PFSK-1 (cell line): ENCODE data around the gene BMP7.

Source experiments
- POLR2AphosphoS5 ChIP-seq: IDR thresholded peaks from 2 replicates; pipeline ENCODE4 v1.6.1; 2012; ENCODE audit warnings: low read depth, mild to moderate bottlenecking, control low read depth, low read length, moderate library complexity
- REST ChIP-seq, 2 experiments: IDR thresholded peaks; 2 replicates each; pipeline versions ENCODE4 v1.6.1 to v1.8.0; 2011 to 2012; ENCODE audit warnings: low read depth in 2 of 2, low read length in 2 of 2, control low read depth in 1 of 2, inconsistent platforms in 1 of 2, mild to moderate bottlenecking in 1 of 2, moderate library complexity in 1 of 2; ENCODE audit not compliant: insufficient read depth in 1 of 2
- SIN3A ChIP-seq: IDR thresholded peaks from 2 replicates; pipeline ENCODE4 v1.6.1; 2012; ENCODE audit warnings: mild to moderate bottlenecking, low read length, moderate library complexity, borderline replicate concordance; ENCODE audit not compliant: insufficient read depth
- TAF1 ChIP-seq: IDR thresholded peaks from 2 replicates; pipeline ENCODE4 v1.6.1; 2012; ENCODE audit warnings: low read length, control low read depth, borderline replicate concordance; ENCODE audit not compliant: insufficient read depth

- no peak for TF ChIP-seq TAF1
- no peak for TF ChIP-seq POLR2AphosphoS5
- no peak for TF ChIP-seq REST (IDR thresholded peaks at IDR 0.05; ENCODE audit: insufficient read depth in 1 of 2, low read depth in 2 of 2, low read length in 2 of 2)
- TF ChIP-seq SIN3A: no peak
Measured at GRCh38 chr20:57187068-57187634, 79.3 kb downstream of the BMP7 start.
